Bronchial epithelial cell (primary cell): ENCODE data around the gene OPA1. TPM values are rescaled to one million over a fixed set of nuclear protein-coding genes. Genes with fewer than 3 reads are reported as not detected.

ENCODE experiments used
- DNase-seq: peaks from one replicate; pipeline ENCODE4 v3.0.0-alpha.2; 2010; ENCODE audit warnings: low read depth
- FAIRE-seq: peaks from 2 replicates; lab custom pipeline; 2011; peaks lifted over from hg19 to GRCh38; lab: Jason Lieb, UNC
- H3K27me3 ChIP-seq: 2 replicates; pipeline ENCODE4 v1.5.1; 2011; ENCODE audit warnings: low read length; ENCODE audit not compliant: control insufficient read depth, insufficient read depth
- H3K36me3 ChIP-seq: 2 replicates; pipeline ENCODE4 v1.5.1; 2011; ENCODE audit warnings: low read length; ENCODE audit not compliant: control insufficient read depth, insufficient read depth
- H3K4me3 ChIP-seq: 2 replicates; pipeline ENCODE4 v1.5.1; 2011; ENCODE audit warnings: mild to moderate bottlenecking, low read depth, low read length, control low read depth
- CTCF ChIP-seq: IDR thresholded peaks from 2 replicates; pipeline ENCODE4 v1.5.1; 2011; ENCODE audit warnings: mild to moderate bottlenecking, moderate library complexity, low read length, control low read depth, inconsistent platforms; ENCODE audit not compliant: insufficient read depth, severe bottlenecking
- total RNA-seq: library from RNA; depleted of rRNA; stranded (reverse); fragments of >200 nt; gene quantifications from 2 replicates; pipeline ENCODE4 v1.2.1, GENCODE V29; 2014

Gene OPA1
- total RNA-seq, result 79.8 and 88.2 TPM in 2 replicates

DNA sequence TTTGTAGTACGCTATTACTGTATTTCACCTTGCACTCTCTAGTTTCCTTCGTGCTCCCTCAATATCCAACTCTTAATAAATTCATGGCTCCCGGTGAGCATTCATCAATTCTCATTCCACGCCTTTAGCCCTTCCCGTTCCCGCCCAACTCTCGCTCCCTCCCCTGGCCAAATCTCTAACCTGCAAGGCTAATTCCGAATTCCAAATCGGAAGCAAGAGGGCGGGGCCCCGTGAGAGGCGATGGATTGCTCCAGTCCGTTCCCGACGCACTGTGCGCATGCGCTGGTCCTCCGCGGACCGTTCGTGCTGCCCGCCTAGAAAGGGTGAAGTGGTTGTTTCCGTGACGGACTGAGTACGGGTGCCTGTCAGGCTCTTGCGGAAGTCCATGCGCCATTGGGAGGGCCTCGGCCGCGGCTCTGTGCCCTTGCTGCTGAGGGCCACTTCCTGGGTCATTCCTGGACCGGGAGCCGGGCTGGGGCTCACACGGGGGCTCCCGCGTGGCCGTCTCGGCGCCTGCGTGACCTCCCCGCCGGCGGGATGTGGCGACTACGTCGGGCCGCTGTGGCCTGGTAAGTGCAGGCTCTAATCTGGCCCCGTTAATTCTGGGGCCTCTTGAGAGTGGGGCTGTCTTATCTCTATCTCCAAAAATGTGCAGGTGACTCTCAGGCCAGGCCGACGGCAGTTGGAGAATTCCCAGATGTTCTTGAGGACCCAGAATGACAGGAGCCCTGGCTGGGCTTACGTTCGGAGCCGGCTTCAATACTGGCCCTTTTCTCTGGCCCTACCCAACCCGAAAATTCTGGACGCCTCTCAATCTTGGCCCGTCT is at the start of gene OPA1:
TSS of gene OPA1 (plus strand) at position 368 of the 827 bp plus-strand sequence. CDS start at position 538, 170 bp downstream.
- Histone ChIP-seq H3K36me3 (no peaks in the 10 kb centered on the region), H3K27me3 (no peaks in the 10 kb centered on the region), H3K4me3 (peak within 1 kb of the TSS; percentile 71)
- peak; percentile 95 for DNase-seq
- FAIRE-seq, result no peak
- peak; percentile 20 for TF ChIP-seq CTCF

DNA sequence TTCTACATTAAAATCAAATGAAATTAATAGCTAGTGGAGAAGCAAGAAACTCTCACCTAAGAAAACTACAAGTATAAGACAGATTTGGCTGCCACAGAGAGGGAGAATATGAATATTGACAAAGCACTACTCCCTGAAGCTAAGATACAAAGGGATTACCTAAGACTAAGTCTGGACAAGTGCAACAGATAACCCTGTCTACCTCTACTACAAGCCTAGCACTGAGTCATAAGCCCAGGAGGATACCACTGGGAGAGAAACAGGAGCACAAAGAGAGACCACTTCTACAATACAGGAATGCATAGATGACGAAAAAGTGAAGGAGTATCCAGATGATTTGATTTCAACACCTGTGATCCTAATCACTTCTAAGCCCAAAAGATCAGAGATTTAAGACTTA is 48.7 kb upstream of the OPA1 start:
- DNase-seq (peak; percentile 66), FAIRE-seq (no peak)
- no peaks in the 10 kb centered on the region for H3K27me3 ChIP-seq
- TF ChIP-seq CTCF, result no peak
- no peak overlapping the region for H3K4me3 ChIP-seq
- H3K36me3 ChIP-seq, result no peaks in the 10 kb centered on the region

DNA sequence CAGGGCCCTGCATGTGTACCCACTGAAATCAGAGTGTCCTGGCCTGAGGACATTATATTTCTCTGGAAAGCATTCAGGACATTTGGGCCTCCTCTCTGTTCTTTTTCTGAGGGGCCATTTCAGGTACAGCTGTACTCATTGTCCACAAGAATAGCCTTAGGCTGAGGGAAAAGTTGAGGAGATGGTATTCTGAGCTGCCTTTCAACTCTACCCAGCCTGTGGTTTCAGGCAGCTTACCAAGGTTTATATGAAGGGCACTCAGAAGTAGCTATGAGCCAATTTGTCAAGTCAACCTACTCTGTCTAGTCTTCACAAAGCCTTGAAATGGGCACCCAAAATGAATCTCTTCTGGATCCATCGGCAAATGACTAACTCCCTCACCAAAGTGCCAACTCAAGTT is 47.7 kb upstream of the OPA1 start:
- no peaks in the 10 kb centered on the region for H3K36me3 ChIP-seq
- FAIRE-seq (no peak), DNase-seq (peak; percentile 11)
- TF ChIP-seq CTCF, result no peak
- no peaks in the 10 kb centered on the region for H3K27me3 ChIP-seq
- no peak overlapping the region for H3K4me3 ChIP-seq

- DNase-seq (peak; percentile 76), FAIRE-seq (no peak)
- Histone ChIP-seq H3K27me3 (no peaks in the 10 kb centered on the region), H3K4me3 (no peak overlapping the region), H3K36me3 (no peaks in the 10 kb centered on the region)
- TF ChIP-seq CTCF, result no peak
Observed at GRCh38 chr3:193546129-193546528, 46.9 kb upstream of the OPA1 start.

DNA sequence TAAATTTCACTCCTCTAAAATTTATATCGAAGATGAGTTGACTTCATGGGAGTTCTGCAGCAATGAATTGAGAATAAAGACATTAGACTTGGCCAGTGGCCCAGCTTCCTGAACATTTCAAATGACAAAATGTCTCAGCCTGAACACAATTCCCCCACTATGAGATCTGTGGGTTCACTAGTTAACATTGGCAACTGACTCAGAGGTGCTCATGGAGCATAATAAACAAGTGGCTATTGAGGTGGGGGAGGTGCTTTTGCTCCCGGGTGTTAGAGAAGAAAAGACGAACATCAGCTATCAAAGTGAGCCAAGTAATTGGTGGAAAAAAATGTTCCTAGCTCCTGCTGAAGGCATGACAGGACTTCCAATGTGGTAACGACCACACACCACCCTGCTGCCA is 44.6 kb upstream of the OPA1 start:
- no peaks in the 10 kb centered on the region for H3K27me3 ChIP-seq
- no peaks in the 10 kb centered on the region for H3K36me3 ChIP-seq
- TF ChIP-seq CTCF, result no peak
- FAIRE-seq (no peak), DNase-seq (peak; percentile 18)
- H3K4me3 ChIP-seq, result no peak overlapping the region
